Thoracic aorta (tissue), 2 donors: ENCODE results near the gene SHROOM4. TPM values are rescaled to one million over a fixed set of nuclear protein-coding genes. Genes with fewer than 3 reads are reported as not detected.

Experiments used
- ATAC-seq: fragments of 150-250 bp; one replicate; pipeline ENCODE4 v1.8.0; 2017; ENCODE audit warnings: low read depth; ENCODE audit not compliant: insufficient number of reproducible peaks, low FRiP score
- DNase-seq: peaks from one replicate; pipeline ENCODE4 v3.0.0-alpha.2; 2020; ENCODE audit warnings: low spot score
- H3K27ac ChIP-seq, 2 donors: fragments of 200-600 bp; sonication (generic); 1 replicate in 1 of 2; 2 replicates in 1 of 2; pipeline ENCODE4 v1.5.1; 2016; ENCODE audit warnings: mild to moderate bottlenecking in 2 of 2, moderate library complexity in 2 of 2
- H3K27me3 ChIP-seq: fragments of 200-600 bp; sonication (generic); replicated peaks from 2 replicates; pipeline ENCODE4 v1.6.0; 2016; ENCODE audit warnings: mild to moderate bottlenecking; ENCODE audit not compliant: insufficient read depth
- H3K36me3 ChIP-seq: fragments of 200-600 bp; sonication (generic); one replicate; pipeline ENCODE4 v1.5.1; 2016
- H3K4me1 ChIP-seq, 2 donors: fragments of 200-600 bp; sonication (generic); 1 replicate in 1 of 2; 2 replicates in 1 of 2; pipeline versions ENCODE4 v1.5.1 to v1.6.0; 2016; ENCODE audit warnings: low read depth in 2 of 2, mild to moderate bottlenecking in 1 of 2; ENCODE audit not compliant: control insufficient read depth in 1 of 2
- H3K4me3 ChIP-seq: fragments of 200-600 bp; sonication (generic); 2 replicates; pipeline ENCODE4 v1.5.1; 2016; ENCODE audit warnings: mild to moderate bottlenecking
- H3K9me3 ChIP-seq: fragments of 200-600 bp; sonication (generic); 2 replicates; pipeline ENCODE4 v1.5.1; 2016
- CTCF ChIP-seq: fragments of 200-600 bp; sonication (generic); IDR thresholded peaks from one replicate; pipeline ENCODE4 v1.5.1; 2019; ENCODE audit warnings: antibody characterized with exemption
- total RNA-seq, 2 donors: library from RNA; depleted of rRNA; stranded (reverse); fragments of >200 nt; gene quantifications; one replicate each; pipeline versions ENCODE4 v1.1.0 to v1.2.3, GENCODE V29; 2016

Gene SHROOM4
- total RNA-seq, 2 donors from 2014 or later: 16.0 to 24.2 TPM

GRCh38 chrX:50770702-50771101, 43.3 kb downstream of the SHROOM4 start:
- Histone ChIP-seq H3K4me1 (no peaks in the 10 kb centered on the region), H3K36me3 (no peaks in the 10 kb centered on the region), H3K4me3 (no peak overlapping the region), H3K9me3 (no peaks in the 10 kb centered on the region), H3K27me3 (no peaks in the 10 kb centered on the region), H3K27ac (no peak overlapping the region)
- TF ChIP-seq CTCF: no peak
- DNase-seq (no peak), ATAC-seq (no peak)

- DNase-seq: no peak
- H3K27ac ChIP-seq: no peak overlapping the region
- no peaks in the 10 kb centered on the region for H3K36me3 ChIP-seq
- TF ChIP-seq CTCF: no peak
- H3K4me1 ChIP-seq: no peaks in the 10 kb centered on the region
- H3K9me3 ChIP-seq: no peaks in the 10 kb centered on the region
- no peaks in the 10 kb centered on the region for H3K27me3 ChIP-seq
- ATAC-seq: no peak
- no peak overlapping the region for H3K4me3 ChIP-seq
Observed at GRCh38 chrX:50769389-50770063, 44.5 kb downstream of the SHROOM4 start.

DNA sequence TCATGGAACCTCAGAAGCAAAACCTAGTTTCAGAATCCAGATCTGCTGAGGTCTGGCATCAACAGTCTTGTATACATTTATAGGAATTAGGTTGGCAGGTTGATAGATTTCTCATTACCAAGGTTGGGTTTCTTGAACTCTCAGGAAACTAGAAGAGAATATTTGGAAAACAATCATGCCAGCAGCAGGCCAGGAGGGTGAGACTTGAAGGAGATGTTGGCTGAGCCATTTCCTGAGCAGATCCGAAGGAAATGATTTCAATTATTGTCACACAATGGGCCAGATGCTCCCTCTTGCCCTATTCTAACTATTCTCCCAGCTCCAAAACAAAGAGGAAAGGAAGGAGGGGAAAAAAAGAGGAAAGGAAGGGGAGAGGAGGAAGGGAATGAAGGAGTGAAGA, 45.2 kb downstream of the SHROOM4 start:
- DNase-seq: no peak
- no peak for TF ChIP-seq CTCF
- ATAC-seq: no peak
- Histone ChIP-seq H3K9me3 (no peaks in the 10 kb centered on the region), H3K27me3 (no peaks in the 10 kb centered on the region), H3K36me3 (no peaks in the 10 kb centered on the region), H3K27ac (no peak overlapping the region), H3K4me1 (no peaks in the 10 kb centered on the region), H3K4me3 (no peak overlapping the region)

- DNase-seq: no peak
- H3K27ac ChIP-seq: no peak overlapping the region
- H3K27me3 ChIP-seq: no peaks in the 10 kb centered on the region
- H3K9me3 ChIP-seq: no peaks in the 10 kb centered on the region
- no peaks in the 10 kb centered on the region for H3K4me1 ChIP-seq
- no peak for TF ChIP-seq CTCF
- no peak for ATAC-seq
- H3K4me3 ChIP-seq: no peak overlapping the region
- no peaks in the 10 kb centered on the region for H3K36me3 ChIP-seq
Observed at GRCh38 chrX:50765986-50766385, 48.0 kb downstream of the SHROOM4 start.

GRCh38 chrX:50762578-50762977, 51.4 kb downstream of the SHROOM4 start:
- no peaks in the 10 kb centered on the region for H3K9me3 ChIP-seq
- DNase-seq (no peak), ATAC-seq (no peak)
- no peaks in the 10 kb centered on the region for H3K4me1 ChIP-seq
- no peaks in the 10 kb centered on the region for H3K27me3 ChIP-seq
- H3K27ac ChIP-seq: no peak overlapping the region
- no peaks in the 10 kb centered on the region for H3K36me3 ChIP-seq
- no peak overlapping the region for H3K4me3 ChIP-seq
- TF ChIP-seq CTCF: no peak
